ENCODE data around the gene PLXDC2.

GRCh38 chr10:20281579-20281978 is 465.3 kb downstream of the PLXDC2 start:
- TF ChIP-seq CTCF (conservative IDR thresholded peaks at IDR 0.05; ENCODE audit: low read depth in 2 of 2), result no peak
- TF ChIP-seq JUNB (IDR thresholded peaks at IDR 0.05; ENCODE audit: unreplicated experiment), result no peak
- TF ChIP-seq ETS1 (IDR thresholded peaks at IDR 0.05), result no peak
- no peak for TF ChIP-seq EZH2 (IDR thresholded peaks at IDR 0.05; ENCODE audit: low read depth, unreplicated experiment)
- no peak for TF ChIP-seq POLR2AphosphoS5 (IDR thresholded peaks at IDR 0.05; ENCODE audit: low read depth)
